Endothelial cell of umbilical vein (primary cell): ENCODE measurements around the gene PRR14. TPM values are rescaled to one million over a fixed set of nuclear protein-coding genes. Genes with fewer than 3 reads are reported as not detected.

Experiments
- BruUV-seq: library from RNA; stranded (reverse); fragments of 400-500 nt; replicated peaks from 2 replicates; lab custom pipeline; 2021; lab: Mats Ljungman, UMichigan
- CTCF ChIA-PET: fragments of 300-600, 350-600 bp; sonication (Branson Sonifier 250); formaldehyde crosslinking; loops from one replicate; lab custom pipeline; 2021; ENCODE audit warnings: antibody characterized with exemption, inconsistent platforms; lab: Charles Lee
- POLR2A ChIA-PET: fragments of 300-600, 350-600 bp; sonication (Branson Sonifier 250); formaldehyde crosslinking; loops from one replicate; lab custom pipeline; 2021; ENCODE audit warnings: antibody characterized with exemption, inconsistent platforms; lab: Charles Lee
- DNase-seq: peaks from one replicate; pipeline ENCODE4 v3.0.0-alpha.2; 2011; ENCODE audit warnings: low read depth, low spot score
- FAIRE-seq: peaks from 2 replicates; lab custom pipeline; 2011; peaks lifted over from hg19 to GRCh38; lab: Jason Lieb, UNC
- H2AFZ ChIP-seq: 2 replicates; pipeline ENCODE4 v1.6.0; 2012; ENCODE audit warnings: low read depth, low read length, control low read depth, inconsistent platforms
- H3K27ac ChIP-seq: 2 replicates; pipeline ENCODE4 v1.5.1; 2011; ENCODE audit warnings: low read depth, mild to moderate bottlenecking, control low read depth, low read length, moderate library complexity; ENCODE audit not compliant: insufficient read depth
- H3K27me3 ChIP-seq, 2 experiments: 2 replicates each; pipeline versions ENCODE4 v1.6.0 to v1.6.1; 2011; ENCODE audit warnings: low read length in 2 of 2, mixed read lengths in 1 of 2; ENCODE audit not compliant: control insufficient read depth in 2 of 2, insufficient read depth in 2 of 2
- H3K36me3 ChIP-seq, 2 experiments: 2 replicates in 1 of 2; 3 replicates in 1 of 2; pipeline ENCODE4 v1.5.1; 2011; ENCODE audit warnings: low read length in 2 of 2, mild to moderate bottlenecking in 1 of 2, moderate library complexity in 1 of 2; ENCODE audit not compliant: control insufficient read depth in 2 of 2, insufficient read depth in 2 of 2; ENCODE audit errors: extremely low read depth in 1 of 2
- H3K4me1 ChIP-seq: 3 replicates; pipeline ENCODE4 v1.5.1; 2011; ENCODE audit warnings: mild to moderate bottlenecking, low read length; ENCODE audit not compliant: control insufficient read depth, insufficient read depth; ENCODE audit errors: extremely low read depth
- H3K4me2 ChIP-seq: 2 replicates; pipeline ENCODE4 v1.6.1; 2011; ENCODE audit warnings: low read length, control low read depth, mixed read lengths; ENCODE audit not compliant: insufficient read depth
- H3K4me3 ChIP-seq, 3 experiments: fragments of 200-600 bp in 1 of 3; sonication (generic), shearing (Covaris generic) in 1 of 3; replicated peaks in 1 of 3; 2 replicates each; pipeline ENCODE4 v1.5.1; 2011 to 2016; ENCODE audit warnings: control low read depth in 3 of 3, low read length in 3 of 3, mild to moderate bottlenecking in 2 of 3, inconsistent platforms in 1 of 3, low read depth in 1 of 3, moderate library complexity in 1 of 3; ENCODE audit not compliant: insufficient read depth in 1 of 3
- H3K79me2 ChIP-seq: 2 replicates; pipeline ENCODE4 v1.6.0; 2012; ENCODE audit warnings: low read length, inconsistent platforms; ENCODE audit not compliant: control insufficient read depth, insufficient read depth
- H3K9ac ChIP-seq: replicated peaks from 2 replicates; pipeline ENCODE3; 2011; ENCODE audit warnings: low read length, control low read depth; ENCODE audit not compliant: insufficient read depth; ENCODE audit errors: extremely low read depth
- H3K9me1 ChIP-seq: replicated peaks from 3 replicates; pipeline ENCODE4 v1.6.0; 2011; ENCODE audit warnings: mild to moderate bottlenecking, low read length; ENCODE audit not compliant: control insufficient read depth, insufficient read depth; ENCODE audit errors: extremely low read depth
- H3K9me3 ChIP-seq: replicated peaks from 2 replicates; pipeline ENCODE4 v1.5.1; 2012; ENCODE audit warnings: low read length, inconsistent platforms; ENCODE audit not compliant: control insufficient read depth, insufficient read depth
- H4K20me1 ChIP-seq: replicated peaks from 2 replicates; pipeline ENCODE3; 2011; ENCODE audit warnings: mild to moderate bottlenecking, low read length; ENCODE audit not compliant: control insufficient read depth, insufficient read depth; ENCODE audit errors: extremely low read depth
- EZH2 ChIP-seq: IDR thresholded peaks from 2 replicates; pipeline ENCODE4 v1.6.1; 2012; ENCODE audit warnings: borderline replicate concordance, low read depth, mild to moderate bottlenecking, moderate library complexity, low read length, inconsistent platforms; ENCODE audit not compliant: severe bottlenecking
- FOS ChIP-seq: IDR thresholded peaks from 2 replicates; pipeline ENCODE4 v1.6.1; 2011; ENCODE audit warnings: mild to moderate bottlenecking, low read length, moderate library complexity, borderline replicate concordance; ENCODE audit not compliant: insufficient read depth
- GATA2 ChIP-seq: IDR thresholded peaks from 2 replicates; pipeline ENCODE4 v1.7.0; 2011; ENCODE audit warnings: low read depth, mild to moderate bottlenecking, moderate library complexity, mixed read lengths, low read length; ENCODE audit not compliant: insufficient read length, insufficient read depth
- JUN ChIP-seq: IDR thresholded peaks from 2 replicates; pipeline ENCODE4 v1.6.1; 2011; ENCODE audit warnings: borderline replicate concordance, low read depth; ENCODE audit not compliant: insufficient read length, insufficient read depth
- POLR2A ChIP-seq: IDR thresholded peaks from 2 replicates; pipeline ENCODE4 v1.6.1; 2012; ENCODE audit warnings: low read depth, mild to moderate bottlenecking, control low read depth, low read length
- POLR2AphosphoS5 ChIP-seq: IDR thresholded peaks from 2 replicates; pipeline ENCODE4 v1.6.1; 2012; ENCODE audit warnings: low read depth, mild to moderate bottlenecking, control low read depth, low read length, moderate library complexity; ENCODE audit not compliant: insufficient read depth
- dilution Hi-C: fragments of 300-500 bp; cut with MboI; formaldehyde crosslinking; loops from one replicate; pipeline ENCODE4 v1.15.0; 2019; ENCODE audit warnings: low sequenced_read_pairs; ENCODE audit not compliant: extremely low pct_ligation_motif_present
- intact Hi-C: fragments of 100-400 bp; cut with micrococcal nuclease; formaldehyde crosslinking; loops from one replicate; pipeline ENCODE4 v1.10.0; 2022
- polyA plus RNA-seq, 4 experiments: library from polyadenylated mRNA; depleted of rRNA in 3 of 4; stranded (reverse) in 3 of 4; unstranded in 1 of 4; fragments of >200 nt; gene quantifications; 2 replicates each; pipeline versions ENCODE4 v1.2.1 to v1.2.3, GENCODE V29; 2011 to 2012; ENCODE audit warnings: missing spikeins in 1 of 4
- total RNA-seq: library from RNA; stranded (reverse); gene quantifications from 2 replicates; pipeline ENCODE4 v1.2.3, GENCODE V29; 2021
- TF ChIP-seq, protein P1 (sequence below), 2 donors: IDR thresholded peaks; 1 replicate in 1 of 2; 2 replicates in 1 of 2; pipeline ENCODE4 v1.5.1; 2011; ENCODE audit warnings: low read length in 2 of 2, mild to moderate bottlenecking in 2 of 2, moderate library complexity in 2 of 2, control low read depth in 1 of 2, inconsistent platforms in 1 of 2, low read depth in 1 of 2; ENCODE audit not compliant: insufficient read depth in 1 of 2; ENCODE audit errors: extremely low read depth in 1 of 2
- TF ChIP-seq, protein P2 (sequence below): IDR thresholded peaks from 2 replicates; pipeline ENCODE4 v1.6.1; 2011; ENCODE audit not compliant: insufficient read depth, insufficient read length

The PRR14 gene
- total and polyA plus RNA-seq, 2 donors (not counting 3 experiments of a cell fraction or from before 2014, with no cell fraction given) = 17.0 to 70.0 TPM

DNA sequence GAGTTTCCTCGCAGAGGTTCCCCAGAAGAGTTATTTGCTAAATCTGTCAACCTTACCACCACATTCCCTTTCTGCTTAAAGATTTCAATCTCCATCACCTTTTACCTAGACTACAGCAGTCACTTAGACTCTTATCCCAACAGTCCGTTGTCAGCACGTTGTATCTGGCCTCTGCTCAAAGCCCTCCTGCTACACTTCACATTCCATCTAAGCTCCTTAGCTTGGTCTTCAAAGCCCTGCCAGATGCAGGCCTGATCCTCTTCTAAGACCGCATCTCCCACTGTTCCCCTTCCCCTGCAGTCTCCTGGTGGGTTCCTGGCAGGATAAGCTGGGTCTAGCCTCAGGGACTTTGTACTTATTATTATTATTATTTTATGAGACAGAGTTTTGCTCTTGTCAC is 37.9 kb downstream of the PRR14 start:
- Histone ChIP-seq H3K36me3 (no peaks in the 10 kb centered on the region), H3K9ac (no peak overlapping the region), H3K9me1 (no peaks in the 10 kb centered on the region), H3K9me3 (no peaks in the 10 kb centered on the region), H3K27me3 (peaks cover 0 to 3% of the 10 kb centered on the region in 2 experiments), H2AFZ (no peak overlapping the region), H3K79me2 (no peaks in the 10 kb centered on the region), H3K27ac (no peak overlapping the region), H3K4me3 (no peak overlapping the region), H3K4me2 (no peak overlapping the region), H3K4me1 (no peaks in the 10 kb centered on the region), H4K20me1 (no peaks in the 10 kb centered on the region)
- BruUV-seq = no TSS peak
- dilution Hi-C loops = no loop called here
- no peak for FAIRE-seq
- CTCF ChIA-PET = interaction anchor here (1.3 kb wide), 1 partner anchor 10 kb away, joined by 3 read pairs; no protein-coding TSS in a partner anchor
- TF ChIP-seq GATA2 (no peak), JUN (no peak), POLR2A (no peak), FOS (no peak), POLR2AphosphoS5 (no peak), EZH2 (no peak)
- TF ChIP-seq, protein P1, sequence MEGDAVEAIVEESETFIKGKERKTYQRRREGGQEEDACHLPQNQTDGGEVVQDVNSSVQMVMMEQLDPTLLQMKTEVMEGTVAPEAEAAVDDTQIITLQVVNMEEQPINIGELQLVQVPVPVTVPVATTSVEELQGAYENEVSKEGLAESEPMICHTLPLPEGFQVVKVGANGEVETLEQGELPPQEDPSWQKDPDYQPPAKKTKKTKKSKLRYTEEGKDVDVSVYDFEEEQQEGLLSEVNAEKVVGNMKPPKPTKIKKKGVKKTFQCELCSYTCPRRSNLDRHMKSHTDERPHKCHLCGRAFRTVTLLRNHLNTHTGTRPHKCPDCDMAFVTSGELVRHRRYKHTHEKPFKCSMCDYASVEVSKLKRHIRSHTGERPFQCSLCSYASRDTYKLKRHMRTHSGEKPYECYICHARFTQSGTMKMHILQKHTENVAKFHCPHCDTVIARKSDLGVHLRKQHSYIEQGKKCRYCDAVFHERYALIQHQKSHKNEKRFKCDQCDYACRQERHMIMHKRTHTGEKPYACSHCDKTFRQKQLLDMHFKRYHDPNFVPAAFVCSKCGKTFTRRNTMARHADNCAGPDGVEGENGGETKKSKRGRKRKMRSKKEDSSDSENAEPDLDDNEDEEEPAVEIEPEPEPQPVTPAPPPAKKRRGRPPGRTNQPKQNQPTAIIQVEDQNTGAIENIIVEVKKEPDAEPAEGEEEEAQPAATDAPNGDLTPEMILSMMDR (IDR thresholded peaks at IDR 0.05; ENCODE audit: extremely low read depth in 1 of 2, insufficient read depth in 1 of 2, low read depth in 1 of 2, low read length in 2 of 2) = no peak
- TF ChIP-seq, protein P2, sequence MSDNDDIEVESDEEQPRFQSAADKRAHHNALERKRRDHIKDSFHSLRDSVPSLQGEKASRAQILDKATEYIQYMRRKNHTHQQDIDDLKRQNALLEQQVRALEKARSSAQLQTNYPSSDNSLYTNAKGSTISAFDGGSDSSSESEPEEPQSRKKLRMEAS = no peak
- POLR2A ChIA-PET = no interaction called here
- intact Hi-C loops = no loop called here
- DNase-seq = no peak
